Neural progenitor cell (in vitro differentiated cells): ENCODE measurements around the gene GNAQ. TPM values are rescaled to one million over a fixed set of nuclear protein-coding genes. Genes with fewer than 3 reads are reported as not detected.

Experiments used
- DNase-seq: peaks from one replicate; pipeline ENCODE4 v3.0.0-alpha.2; 2016; ENCODE audit warnings: low spot score
- H2AFZ ChIP-seq: fragments of 200-600 bp; sonication (generic); replicated peaks from 2 replicates; pipeline ENCODE4 v1.6.1; 2016; ENCODE audit warnings: antibody characterized with exemption
- H3F3A ChIP-seq: fragments of 200-600 bp; sonication (generic); 2 replicates; pipeline ENCODE4 v1.6.1; 2016; ENCODE audit warnings: antibody characterized with exemption, low read depth
- H3K27ac ChIP-seq: fragments of 200-600 bp; sonication (generic); 2 replicates; pipeline ENCODE4 v1.5.1; 2016; ENCODE audit warnings: mild to moderate bottlenecking
- H3K27me3 ChIP-seq: fragments of 200-600 bp; sonication (generic); 2 replicates; pipeline ENCODE4 v1.6.1; 2016; ENCODE audit warnings: mild to moderate bottlenecking, moderate library complexity
- H3K36me3 ChIP-seq: fragments of 200-600 bp; sonication (generic); 2 replicates; pipeline ENCODE4 v1.5.1; 2016
- H3K4me1 ChIP-seq: fragments of 200-600 bp; sonication (generic); 2 replicates; pipeline ENCODE4 v1.6.1; 2016; ENCODE audit warnings: mixed run types
- H3K4me2 ChIP-seq: fragments of 200-600 bp; sonication (generic); 2 replicates; pipeline ENCODE4 v1.6.1; 2016
- H3K4me3 ChIP-seq: fragments of 200-600 bp; sonication (generic); 2 replicates; pipeline ENCODE4 v1.5.1; 2016
- H3K79me2 ChIP-seq: fragments of 200-600 bp; sonication (generic); 2 replicates; pipeline ENCODE4 v1.6.1; 2016; ENCODE audit warnings: low read depth
- H3K9ac ChIP-seq: fragments of 200-600 bp; sonication (generic); 2 replicates; pipeline ENCODE4 v1.6.1; 2016
- H3K9me3 ChIP-seq: fragments of 200-600 bp; sonication (generic); 2 replicates; pipeline ENCODE4 v1.5.1; 2016; ENCODE audit warnings: low read depth
- H4K20me1 ChIP-seq: fragments of 200-600 bp; sonication (generic); 2 replicates; pipeline ENCODE4 v1.6.1; 2016; ENCODE audit warnings: low read depth
- H3K27ac Mint-ChIP-seq: 3 replicates; pipeline ENCODE4 v1.8.0; 2021; ENCODE audit warnings: mixed read lengths
- H3K27me3 Mint-ChIP-seq: 2 replicates; pipeline ENCODE4 v1.8.0; 2022; ENCODE audit warnings: low read depth, mild to moderate bottlenecking, inconsistent platforms, moderate library complexity, mixed read lengths; ENCODE audit not compliant: insufficient read depth
- H3K36me3 Mint-ChIP-seq: 3 replicates; pipeline ENCODE4 v1.8.0; 2021; ENCODE audit warnings: mixed read lengths
- H3K4me1 Mint-ChIP-seq: 3 replicates; pipeline ENCODE4 v1.8.0; 2021; ENCODE audit warnings: mixed read lengths
- H3K4me3 Mint-ChIP-seq: 3 replicates; pipeline ENCODE4 v1.8.0; 2021; ENCODE audit warnings: mild to moderate bottlenecking, moderate library complexity, mixed read lengths
- H3K9me3 Mint-ChIP-seq: 3 replicates; pipeline ENCODE4 v1.8.0; 2020; ENCODE audit warnings: mixed read lengths
- EZH2 ChIP-seq: fragments of 200-600 bp; sonication (generic); IDR thresholded peaks from 2 replicates; pipeline ENCODE4 v1.6.1; 2017; ENCODE audit warnings: antibody characterized with exemption, mild to moderate bottlenecking, moderate library complexity
- EZH2phosphoT487 ChIP-seq: fragments of 200-600 bp; sonication (generic); IDR thresholded peaks from 2 replicates; pipeline ENCODE4 v1.6.1; 2017; ENCODE audit warnings: antibody characterized with exemption
- total RNA-seq: library from RNA; depleted of rRNA; stranded (reverse); fragments of >200 nt; gene quantifications from 2 replicates; pipeline ENCODE4 v1.2.3, GENCODE V29; 2015; ENCODE audit warnings: low replicate concordance
- TF ChIP-seq, protein P1 (sequence below): fragments of 200-600 bp; sonication (generic); IDR thresholded peaks from 2 replicates; pipeline ENCODE4 v1.5.1; 2017; ENCODE audit warnings: antibody characterized with exemption, mild to moderate bottlenecking

The GNAQ gene
- total RNA-seq, 1 donor from 2014 or later, result 87.9 TPM

DNA sequence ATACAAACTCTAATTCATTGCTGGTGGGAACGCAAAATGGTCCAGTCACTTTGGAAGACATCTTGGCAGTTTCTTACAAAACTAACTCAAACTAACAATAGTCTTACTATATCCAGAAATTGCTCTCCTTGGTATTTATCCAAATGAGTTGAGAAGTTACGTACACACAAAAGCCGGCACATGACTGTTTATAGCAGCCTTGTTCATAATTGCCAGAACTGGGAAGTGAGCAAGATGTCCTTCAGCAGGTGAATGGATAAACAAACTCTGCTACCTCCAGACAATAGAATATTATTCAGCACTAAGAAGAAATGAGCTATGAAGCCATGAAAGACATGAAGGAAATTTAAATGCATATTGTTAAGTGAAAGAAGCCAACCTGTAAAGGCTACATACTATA lies 17.9 kb upstream of the GNAQ start:
- DNase-seq, result no peak
- H3K27me3 Mint-ChIP-seq, result peaks cover 4% of the 10 kb centered on the region
- Histone ChIP-seq H3K36me3 (no peaks in the 10 kb centered on the region), H3K4me3 (no peak overlapping the region), H3K4me2 (no peak overlapping the region), H2AFZ (no peak overlapping the region), H3K9ac (no peak overlapping the region), H3K27me3 (no peaks in the 10 kb centered on the region), H3K27ac (no peak overlapping the region), H4K20me1 (no peaks in the 10 kb centered on the region), H3K79me2 (no peaks in the 10 kb centered on the region), H3K9me3 (no peaks in the 10 kb centered on the region), H3F3A (peaks cover 1% of the 10 kb centered on the region), H3K4me1 (no peaks in the 10 kb centered on the region)
- no peak for TF ChIP-seq EZH2
- TF ChIP-seq, protein P1, sequence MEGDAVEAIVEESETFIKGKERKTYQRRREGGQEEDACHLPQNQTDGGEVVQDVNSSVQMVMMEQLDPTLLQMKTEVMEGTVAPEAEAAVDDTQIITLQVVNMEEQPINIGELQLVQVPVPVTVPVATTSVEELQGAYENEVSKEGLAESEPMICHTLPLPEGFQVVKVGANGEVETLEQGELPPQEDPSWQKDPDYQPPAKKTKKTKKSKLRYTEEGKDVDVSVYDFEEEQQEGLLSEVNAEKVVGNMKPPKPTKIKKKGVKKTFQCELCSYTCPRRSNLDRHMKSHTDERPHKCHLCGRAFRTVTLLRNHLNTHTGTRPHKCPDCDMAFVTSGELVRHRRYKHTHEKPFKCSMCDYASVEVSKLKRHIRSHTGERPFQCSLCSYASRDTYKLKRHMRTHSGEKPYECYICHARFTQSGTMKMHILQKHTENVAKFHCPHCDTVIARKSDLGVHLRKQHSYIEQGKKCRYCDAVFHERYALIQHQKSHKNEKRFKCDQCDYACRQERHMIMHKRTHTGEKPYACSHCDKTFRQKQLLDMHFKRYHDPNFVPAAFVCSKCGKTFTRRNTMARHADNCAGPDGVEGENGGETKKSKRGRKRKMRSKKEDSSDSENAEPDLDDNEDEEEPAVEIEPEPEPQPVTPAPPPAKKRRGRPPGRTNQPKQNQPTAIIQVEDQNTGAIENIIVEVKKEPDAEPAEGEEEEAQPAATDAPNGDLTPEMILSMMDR, result no peak
- no peak for TF ChIP-seq EZH2phosphoT487
- H3K36me3 Mint-ChIP-seq, result no peaks in the 10 kb centered on the region
- H3K4me1 Mint-ChIP-seq, result peaks cover under 1% of the 10 kb centered on the region
- H3K4me3 Mint-ChIP-seq, result no peak overlapping the region
- no peaks in the 10 kb centered on the region for H3K9me3 Mint-ChIP-seq
- no peak overlapping the region for H3K27ac Mint-ChIP-seq

GRCh38 chr9:78047106-78047505 lies 15.5 kb upstream of the GNAQ start:
- no peak overlapping the region for H3K9ac ChIP-seq
- Mint-ChIP-seq H3K27me3 (no peaks in the 10 kb centered on the region), H3K9me3 (no peaks in the 10 kb centered on the region), H3K4me3 (no peak overlapping the region), H3K36me3 (no peaks in the 10 kb centered on the region), H3K27ac (no peak overlapping the region), H3K4me1 (peaks cover 5% of the 10 kb centered on the region)
- H2AFZ ChIP-seq, result no peak overlapping the region
- peaks cover 6% of the 10 kb centered on the region for H3K4me1 ChIP-seq
- no peaks in the 10 kb centered on the region for H3K9me3 ChIP-seq
- H3K27ac ChIP-seq, result no peak overlapping the region
- H4K20me1 ChIP-seq, result no peaks in the 10 kb centered on the region
- H3K79me2 ChIP-seq, result no peaks in the 10 kb centered on the region
- H3K4me3 ChIP-seq, result no peak overlapping the region
- peaks cover 6% of the 10 kb centered on the region for H3F3A ChIP-seq
- H3K27me3 ChIP-seq, result no peaks in the 10 kb centered on the region
- no peak for TF ChIP-seq EZH2phosphoT487
- TF ChIP-seq, protein P1, result no peak
- no peak for TF ChIP-seq EZH2
- no peaks in the 10 kb centered on the region for H3K36me3 ChIP-seq
- no peak overlapping the region for H3K4me2 ChIP-seq
- no peak for DNase-seq

DNA sequence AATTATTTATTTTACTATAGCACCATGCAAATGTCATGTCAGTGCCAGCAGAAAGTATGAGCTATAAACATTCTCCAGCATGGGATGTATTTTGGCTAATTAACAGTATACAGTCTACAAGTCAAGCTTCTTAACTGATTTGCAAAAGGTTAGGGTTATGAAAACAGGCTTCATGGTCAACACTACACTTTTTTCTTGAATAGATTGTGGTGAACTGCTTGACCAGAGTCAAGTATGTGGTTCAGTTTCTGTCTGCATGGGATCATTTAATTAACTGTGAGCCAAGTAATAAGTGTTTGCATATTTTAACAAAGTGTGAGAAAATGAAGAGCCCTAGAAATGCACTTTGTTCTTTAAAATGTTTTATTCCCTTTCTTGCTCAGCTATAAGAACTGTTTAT lies 14.5 kb upstream of the GNAQ start:
- H3K9me3 Mint-ChIP-seq, result no peaks in the 10 kb centered on the region
- H3K4me1 Mint-ChIP-seq, result peaks cover 8% of the 10 kb centered on the region
- no peak overlapping the region for H3K27ac ChIP-seq
- H3K4me3 Mint-ChIP-seq, result no peak overlapping the region
- no peak for TF ChIP-seq EZH2phosphoT487
- TF ChIP-seq, protein P1, result no peak
- TF ChIP-seq EZH2, result no peak
- H3K27ac Mint-ChIP-seq, result no peak overlapping the region
- H3K4me2 ChIP-seq, result no peak overlapping the region
- no peak overlapping the region for H3K4me3 ChIP-seq
- peaks cover 6% of the 10 kb centered on the region for H3F3A ChIP-seq
- no peak overlapping the region for H2AFZ ChIP-seq
- H3K9ac ChIP-seq, result no peak overlapping the region
- H3K79me2 ChIP-seq, result no peaks in the 10 kb centered on the region
- no peaks in the 10 kb centered on the region for H3K36me3 ChIP-seq
- DNase-seq, result no peak
- H3K27me3 Mint-ChIP-seq, result no peaks in the 10 kb centered on the region
- peaks cover 6% of the 10 kb centered on the region for H3K4me1 ChIP-seq
- H3K27me3 ChIP-seq, result no peaks in the 10 kb centered on the region
- H3K9me3 ChIP-seq, result no peaks in the 10 kb centered on the region
- H3K36me3 Mint-ChIP-seq, result no peaks in the 10 kb centered on the region
- H4K20me1 ChIP-seq, result no peaks in the 10 kb centered on the region
